NCI-H1105 (cell line): Measurements from ENCODE around the gene NELFB.
"Not testable (repeated sequence)": the region's sequence is repeated elsewhere in the genome, so short reads cannot be mapped to it uniquely, and the experiment has no call there.

Source experiments
- DNase-seq: peaks from one replicate; lab custom pipeline; 2025; lab: John Stamatoyannopoulos, UW

NELFB gene

DNA sequence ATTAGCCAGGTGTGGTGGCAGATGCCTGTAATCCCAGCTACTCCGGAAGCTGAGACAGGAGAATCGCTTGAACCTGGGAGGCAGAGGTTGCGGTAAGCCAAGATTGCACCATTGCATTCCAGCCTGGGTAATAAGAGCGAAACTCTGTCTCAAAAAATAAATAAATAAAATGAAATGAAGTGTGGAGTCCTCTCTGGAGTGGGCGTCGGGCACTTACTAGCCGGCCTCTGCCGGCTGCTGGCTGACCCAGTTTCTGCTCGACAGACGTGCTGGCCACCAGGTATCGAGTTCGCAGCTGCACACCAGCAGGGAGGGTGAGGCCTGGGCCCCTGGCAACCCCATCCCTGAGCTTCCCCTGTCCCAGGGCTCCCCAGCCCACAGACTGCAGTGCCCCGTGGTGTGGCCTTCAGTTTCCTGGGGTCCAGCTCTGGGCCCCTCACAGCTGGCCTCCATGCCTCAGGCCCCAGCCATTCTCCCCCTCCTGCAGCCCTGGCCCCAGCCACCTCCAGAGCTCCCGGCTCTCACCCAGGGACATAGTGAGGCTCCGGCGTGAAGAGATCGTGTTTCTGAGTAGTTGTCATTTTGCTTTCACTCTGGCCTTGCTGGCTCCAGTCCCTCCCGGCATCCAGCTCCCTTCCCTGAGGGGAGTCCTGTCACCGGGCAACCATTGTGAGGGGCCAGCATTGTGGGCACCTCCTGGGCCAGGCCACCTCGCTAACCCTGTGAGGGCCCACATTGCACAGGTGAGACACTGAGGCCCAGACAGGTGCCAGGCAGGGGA is 7.8 kb upstream of the NELFB start:
- no peak for DNase-seq

DNA sequence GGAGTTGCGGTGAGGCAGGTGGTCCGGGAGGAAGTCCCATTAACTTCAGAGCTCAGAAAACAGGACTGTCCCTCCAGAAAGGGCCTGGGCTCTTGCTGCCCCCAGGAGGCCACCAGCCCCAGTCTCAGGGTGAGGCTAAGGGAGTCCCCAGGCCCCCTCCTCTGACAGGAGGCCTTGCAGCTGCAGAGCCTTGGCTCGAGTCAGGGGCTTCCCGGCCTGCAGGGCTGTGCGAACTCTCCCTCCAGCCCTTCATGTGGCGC is 7.3 kb upstream of the NELFB start:
- no peak for DNase-seq

DNA sequence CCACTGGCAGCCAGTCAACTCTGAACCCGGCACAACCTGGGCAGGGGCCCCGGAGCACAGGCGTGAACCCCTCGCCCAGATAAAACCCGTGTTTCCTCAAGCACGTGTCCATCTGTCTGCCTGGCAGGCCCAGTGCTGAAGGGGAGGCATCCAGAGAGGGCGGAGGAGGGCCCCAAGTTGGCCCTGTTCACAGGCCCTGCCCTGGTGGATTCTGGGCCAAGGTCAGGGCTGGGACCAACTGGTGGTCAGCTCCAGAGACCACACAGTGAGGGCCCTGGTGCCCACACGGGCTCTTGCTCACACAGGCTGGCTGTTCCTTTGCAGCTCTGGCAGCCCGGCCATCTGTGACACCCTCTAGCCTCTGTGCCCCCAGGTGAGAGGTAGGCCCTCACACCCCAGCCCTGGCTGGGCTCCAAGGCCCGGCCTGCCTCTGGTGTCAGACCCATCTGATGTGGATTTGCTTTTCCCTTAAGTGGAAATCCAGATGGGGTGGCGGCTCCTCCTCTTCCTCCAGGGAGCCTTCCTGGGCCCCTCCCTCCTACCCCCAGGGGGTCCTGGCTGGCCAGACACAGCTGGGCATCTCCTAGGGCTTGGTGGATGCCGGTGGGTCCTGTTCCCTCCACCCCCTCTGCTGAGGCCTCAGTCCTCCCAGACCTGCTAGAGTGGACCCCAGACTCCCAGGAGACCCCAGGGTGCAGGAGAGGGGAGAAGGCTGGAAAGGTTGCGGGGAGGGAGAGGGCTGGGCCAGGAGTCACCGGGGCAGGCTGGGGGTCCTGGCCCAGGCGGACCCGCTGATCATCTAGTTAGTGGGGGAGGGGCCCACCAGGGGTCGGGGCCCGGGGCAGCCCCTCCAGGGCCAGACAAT is 4.6 kb upstream of the NELFB start:
- no peak for DNase-seq

DNA sequence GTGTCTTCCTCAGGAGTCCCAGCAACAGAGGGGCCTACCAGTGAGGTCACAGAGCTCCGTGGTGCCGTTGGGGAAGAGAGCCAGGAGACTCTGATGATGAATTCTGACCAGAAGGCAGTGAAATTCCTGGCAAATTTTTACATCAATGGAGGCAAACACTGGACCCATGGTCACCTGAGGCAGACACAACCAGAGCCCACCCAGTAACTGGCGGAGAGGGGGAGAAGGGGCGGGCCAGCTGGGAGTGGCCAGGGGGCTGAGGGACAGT is 4.0 kb upstream of the NELFB start, which contains the start of gene STPG3:
Gene STPG3 (plus strand): TSS at position 93 of the 268 bp plus-strand sequence. CDS start 1 bp downstream, at position 94.
- DNase-seq = no peak

DNA sequence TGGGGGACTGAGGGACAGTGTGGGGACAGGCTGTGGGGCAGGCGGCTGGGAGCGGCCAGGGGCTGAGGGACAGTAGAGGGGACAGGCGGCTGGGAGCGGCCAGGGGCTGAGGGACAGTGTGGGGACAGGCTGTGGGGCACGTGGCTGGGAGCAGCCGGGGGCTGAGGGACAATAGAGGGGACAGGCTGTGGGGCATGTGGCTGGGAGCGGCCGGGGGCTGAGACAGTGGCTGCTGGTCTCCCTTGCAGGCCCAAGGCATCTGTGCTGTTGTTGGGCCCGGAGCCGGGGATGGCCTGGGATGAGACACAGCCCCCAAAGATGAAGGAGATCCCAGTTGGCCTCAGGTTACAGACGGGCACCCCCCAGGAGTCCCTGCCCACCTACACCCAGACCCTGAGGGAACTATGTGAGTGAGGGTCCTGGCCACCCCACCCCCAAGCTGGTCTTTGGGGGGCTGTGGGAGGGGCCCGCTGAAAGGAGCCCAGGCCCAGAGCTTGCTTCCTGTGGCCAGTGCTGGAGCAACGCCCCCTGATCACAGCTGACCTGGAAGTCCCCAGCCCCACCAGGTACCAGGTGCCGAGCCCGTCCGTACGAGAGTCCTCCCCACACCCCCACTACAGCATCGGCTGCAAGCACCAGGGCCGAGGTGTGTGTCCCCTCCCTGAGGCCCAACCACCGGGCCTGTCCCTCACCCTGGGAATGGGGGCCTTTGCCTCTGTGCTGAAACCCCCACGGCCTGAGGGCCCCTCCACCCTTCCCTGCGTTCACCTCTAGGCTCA is 3.4 kb upstream of the NELFB start:
- no peak for DNase-seq

DNA sequence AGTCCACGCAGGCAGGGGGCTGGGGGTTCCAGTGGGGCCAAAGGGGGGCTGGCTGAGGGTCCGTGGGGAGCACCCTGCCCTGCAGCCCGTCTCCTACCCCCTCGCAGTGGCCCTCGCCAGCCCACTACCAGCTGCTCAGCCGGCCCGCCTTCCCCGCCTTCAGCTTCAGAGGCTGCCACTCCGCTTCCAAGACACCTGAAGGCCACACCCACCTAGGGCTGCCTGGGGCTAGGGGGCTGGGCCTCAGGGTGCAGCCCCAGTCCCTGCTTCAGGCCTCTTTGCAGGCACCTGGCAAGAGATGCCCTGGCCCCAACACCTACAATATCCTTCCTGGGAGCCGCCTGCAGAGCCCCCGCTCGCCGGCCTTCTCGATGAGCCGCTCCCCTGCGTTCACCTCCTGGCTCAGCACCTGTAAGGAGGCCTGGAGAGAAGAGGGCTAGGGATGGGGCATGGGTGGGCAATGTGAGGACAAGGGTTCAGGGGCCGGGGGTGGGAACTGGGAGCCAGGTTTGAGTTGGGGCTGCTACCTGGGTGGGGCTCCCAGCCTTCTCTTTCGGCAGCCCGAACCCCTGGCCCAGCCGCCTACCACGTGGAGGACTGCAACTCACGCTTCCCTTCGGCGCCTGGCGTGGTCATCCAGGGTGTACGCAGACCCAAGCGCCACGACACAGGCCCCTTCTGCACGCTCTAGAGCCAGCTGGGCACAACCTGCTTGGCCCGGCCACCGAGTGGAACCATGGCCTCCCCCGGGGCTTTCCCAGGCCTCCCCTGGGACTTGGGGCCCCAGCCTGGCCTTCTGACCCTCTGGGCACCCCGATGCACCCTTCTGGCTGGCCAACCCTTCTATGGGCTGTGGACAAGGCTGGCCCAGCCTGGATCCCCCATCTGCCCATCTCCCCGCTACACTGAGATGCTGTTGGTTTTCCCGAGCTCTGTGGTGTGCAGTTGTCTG is 2.3 kb upstream of the NELFB start:
- no peak for DNase-seq

DNA sequence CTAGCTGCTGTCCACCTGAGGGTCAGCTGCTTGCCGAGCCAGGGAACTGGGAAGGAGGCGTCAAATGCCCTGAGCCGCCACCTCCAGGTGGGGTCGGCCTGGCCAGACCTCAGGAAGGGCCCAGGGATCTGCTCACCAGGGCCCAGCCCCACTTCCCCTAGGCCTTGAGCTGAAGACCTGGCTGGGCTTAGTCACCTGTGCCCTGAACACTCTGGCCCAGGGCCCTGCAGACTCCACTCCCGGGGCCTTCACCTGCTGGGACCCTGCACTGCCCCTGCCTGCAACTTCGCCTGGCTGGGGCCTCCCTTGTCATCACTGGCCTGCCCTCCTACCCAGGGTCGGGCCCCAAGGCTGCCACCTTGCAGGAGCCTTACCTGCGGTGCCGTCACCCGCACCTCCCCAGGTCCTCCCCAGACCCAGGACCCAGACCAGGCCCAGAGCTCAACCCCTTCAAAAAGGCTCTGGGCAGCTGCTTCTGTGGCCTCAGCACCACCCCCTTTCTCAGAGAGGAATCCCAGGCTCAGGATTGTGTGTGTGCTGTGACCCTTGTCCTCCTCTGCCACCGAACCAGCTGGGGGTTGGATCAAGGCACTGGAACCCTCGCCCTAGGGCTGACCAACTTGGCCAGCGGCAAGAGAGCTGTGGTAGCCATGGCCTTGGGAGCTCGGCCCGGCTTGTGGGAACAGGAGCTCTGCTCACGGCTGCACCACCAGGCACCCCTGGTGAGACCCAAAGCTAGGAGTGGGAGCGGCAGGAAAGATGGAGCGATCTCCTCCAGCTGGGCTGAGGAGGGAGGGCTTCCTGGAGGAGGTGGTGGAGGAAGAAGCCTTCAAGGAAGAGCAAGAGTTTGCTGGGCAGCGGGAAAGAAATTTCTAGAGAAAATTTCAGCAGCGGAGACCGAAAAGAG is 1.2 kb upstream of the NELFB start:
- DNase-seq = no peak

DNA sequence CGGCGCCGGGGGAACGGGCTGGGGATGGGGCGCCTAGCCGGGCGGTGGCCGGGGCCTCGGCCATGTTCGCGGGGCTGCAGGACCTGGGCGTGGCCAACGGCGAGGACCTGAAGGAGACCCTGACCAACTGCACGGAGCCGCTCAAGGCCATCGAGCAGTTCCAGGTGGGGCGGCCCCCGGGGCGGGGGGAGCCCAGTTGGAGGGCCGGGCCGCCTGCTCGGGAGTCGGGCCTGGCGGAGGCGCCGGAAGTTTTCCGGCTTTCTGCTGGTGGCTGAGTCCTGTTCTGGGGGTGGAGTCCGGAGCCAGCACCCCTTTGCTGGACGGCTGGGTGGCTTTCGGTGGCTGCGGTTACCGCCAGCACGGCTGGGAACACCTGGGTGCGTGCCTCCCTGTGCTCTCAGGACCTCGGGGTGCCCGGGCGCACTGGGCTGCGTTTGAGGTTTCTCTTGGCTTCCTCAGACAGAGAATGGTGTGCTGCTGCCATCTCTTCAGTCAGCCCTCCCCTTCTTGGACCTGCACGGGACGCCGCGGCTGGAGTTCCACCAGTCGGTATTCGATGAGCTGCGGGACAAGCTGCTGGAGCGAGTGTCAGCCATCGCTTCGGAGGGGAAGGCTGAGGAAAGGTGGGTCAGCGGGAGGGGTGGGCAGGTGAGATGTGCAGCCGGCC is 454 bp downstream of the NELFB start:
- no peak for DNase-seq

DNA sequence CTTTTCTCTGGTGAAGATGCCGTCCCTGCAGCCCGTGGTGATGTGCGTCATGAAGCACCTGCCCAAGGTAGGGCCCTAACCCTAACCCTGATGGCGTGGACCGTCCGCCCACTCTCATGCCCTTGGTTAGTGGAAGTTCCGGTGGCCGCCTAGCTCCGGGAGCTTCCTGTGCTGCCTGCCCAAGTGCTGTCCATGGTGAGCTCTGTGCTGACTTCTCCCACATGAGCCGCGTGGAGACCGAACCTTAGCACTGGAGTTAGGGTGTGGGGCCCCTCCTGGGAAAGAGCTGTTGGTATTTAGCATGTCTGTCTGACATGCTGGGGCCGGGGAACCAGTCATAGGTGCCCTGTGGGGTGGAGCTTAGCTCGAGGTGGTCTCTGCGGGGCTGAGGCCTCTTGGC is 1.2 kb downstream of the NELFB start:
- DNase-seq = no peak

DNA sequence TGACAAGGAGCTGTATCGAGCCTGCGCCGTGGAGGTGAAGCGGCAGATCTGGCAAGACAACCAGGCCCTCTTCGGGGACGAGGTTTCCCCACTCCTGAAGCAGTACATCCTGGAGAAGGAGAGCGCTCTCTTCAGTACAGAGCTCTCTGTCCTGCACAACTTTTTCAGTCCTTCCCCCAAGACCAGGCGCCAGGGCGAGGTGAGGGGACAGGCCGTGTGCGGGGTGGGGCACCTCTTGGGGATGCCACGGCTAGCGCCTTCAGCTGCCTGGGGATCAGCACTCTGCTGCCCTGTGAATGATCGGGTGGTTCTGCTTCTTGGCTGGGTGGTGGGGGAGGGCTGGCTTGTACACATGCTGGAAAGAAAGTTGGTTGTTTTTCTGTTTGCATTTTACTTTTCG is 1.7 kb downstream of the NELFB start:
- DNase-seq = no peak

DNA sequence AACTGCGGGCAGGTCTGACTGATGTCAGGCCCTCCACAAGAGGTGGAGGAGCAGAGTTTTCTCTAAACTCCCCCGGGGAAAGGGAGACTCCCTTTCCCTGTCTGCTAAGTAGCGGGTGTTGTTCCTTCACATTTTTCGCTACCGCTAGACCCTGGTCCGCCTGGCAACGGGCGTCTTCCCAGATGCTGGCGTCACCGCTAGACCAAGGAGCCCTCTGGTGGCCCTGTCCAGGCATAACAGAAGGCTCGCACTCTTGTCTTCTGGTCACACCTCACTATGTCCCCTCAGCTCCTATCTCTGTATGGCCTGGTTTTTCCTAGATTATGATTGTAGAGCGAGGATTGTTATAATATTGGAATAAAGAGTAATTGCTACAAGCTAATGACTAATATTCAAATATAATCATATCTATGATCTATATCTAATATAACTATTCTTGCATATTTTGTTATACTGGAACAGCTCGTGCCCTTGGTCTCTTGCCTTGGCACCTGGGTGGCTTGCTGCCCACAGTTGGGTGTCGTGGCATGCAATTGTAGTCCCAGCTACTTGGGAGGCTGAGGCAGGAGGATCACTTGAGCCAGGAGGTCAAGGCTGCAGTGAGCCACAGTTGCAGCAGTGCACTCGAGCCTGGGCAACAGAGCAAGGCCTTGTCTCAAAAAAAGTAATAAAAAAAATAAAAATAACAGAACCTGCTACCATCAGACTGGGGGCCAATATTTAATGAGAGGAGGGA is 7.2 kb downstream of the NELFB start:
- DNase-seq = not testable (repeated sequence)

DNA sequence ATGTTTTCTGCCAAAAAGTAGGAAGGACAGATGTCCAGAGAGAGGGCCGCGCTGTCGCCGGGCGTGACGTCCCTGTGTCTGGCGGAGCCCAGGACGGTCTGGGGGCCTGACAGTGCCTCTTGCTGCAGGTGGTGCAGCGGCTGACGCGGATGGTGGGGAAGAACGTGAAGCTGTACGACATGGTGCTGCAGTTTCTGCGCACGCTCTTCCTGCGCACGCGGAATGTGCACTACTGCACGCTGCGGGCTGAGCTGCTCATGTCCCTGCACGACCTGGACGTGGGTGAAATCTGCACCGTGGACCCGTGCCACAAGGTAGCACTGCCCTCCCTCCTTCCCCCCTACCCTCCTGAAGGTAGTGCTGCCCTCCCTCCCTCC is 7.8 kb downstream of the NELFB start:
- DNase-seq = no peak

DNA sequence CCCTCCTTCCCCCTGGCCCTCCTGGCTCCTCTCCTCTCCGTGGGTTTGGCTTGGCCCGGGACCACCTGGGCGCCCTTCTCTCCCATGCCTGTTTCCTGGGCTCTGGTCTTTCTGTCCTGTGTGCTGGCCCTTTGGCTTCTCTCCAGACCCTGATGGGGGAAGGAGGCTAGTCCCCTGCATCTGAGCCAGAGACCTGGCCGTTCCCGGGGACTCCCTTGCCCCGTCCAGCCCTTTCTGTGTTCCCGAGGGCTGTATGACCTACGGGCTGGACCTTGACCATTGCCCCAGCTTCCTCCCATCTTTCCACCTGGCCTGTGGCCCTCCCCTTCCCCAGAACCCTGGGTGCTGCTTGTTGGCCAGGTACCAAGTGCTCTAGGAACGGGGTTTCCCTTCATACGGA is 8.4 kb downstream of the NELFB start:
- no peak for DNase-seq

DNA sequence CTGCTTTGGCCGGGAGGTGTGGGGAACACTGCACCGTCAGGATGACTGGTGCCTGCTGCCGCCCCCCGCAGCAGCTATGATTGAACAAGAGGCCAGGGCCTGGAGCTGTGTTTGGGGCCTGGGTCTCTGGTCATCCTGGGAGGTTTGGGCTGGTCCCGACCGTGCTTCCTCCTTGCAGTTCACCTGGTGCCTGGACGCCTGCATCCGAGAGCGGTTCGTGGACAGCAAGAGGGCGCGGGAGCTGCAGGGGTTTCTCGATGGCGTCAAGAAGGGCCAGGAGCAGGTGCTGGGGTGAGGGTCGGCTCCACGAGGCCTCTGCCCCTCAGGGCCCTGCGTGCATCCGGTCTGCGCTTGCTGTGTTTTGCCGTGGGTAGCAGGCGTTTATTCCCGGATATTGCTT is 8.9 kb downstream of the NELFB start:
- DNase-seq = no peak

DNA sequence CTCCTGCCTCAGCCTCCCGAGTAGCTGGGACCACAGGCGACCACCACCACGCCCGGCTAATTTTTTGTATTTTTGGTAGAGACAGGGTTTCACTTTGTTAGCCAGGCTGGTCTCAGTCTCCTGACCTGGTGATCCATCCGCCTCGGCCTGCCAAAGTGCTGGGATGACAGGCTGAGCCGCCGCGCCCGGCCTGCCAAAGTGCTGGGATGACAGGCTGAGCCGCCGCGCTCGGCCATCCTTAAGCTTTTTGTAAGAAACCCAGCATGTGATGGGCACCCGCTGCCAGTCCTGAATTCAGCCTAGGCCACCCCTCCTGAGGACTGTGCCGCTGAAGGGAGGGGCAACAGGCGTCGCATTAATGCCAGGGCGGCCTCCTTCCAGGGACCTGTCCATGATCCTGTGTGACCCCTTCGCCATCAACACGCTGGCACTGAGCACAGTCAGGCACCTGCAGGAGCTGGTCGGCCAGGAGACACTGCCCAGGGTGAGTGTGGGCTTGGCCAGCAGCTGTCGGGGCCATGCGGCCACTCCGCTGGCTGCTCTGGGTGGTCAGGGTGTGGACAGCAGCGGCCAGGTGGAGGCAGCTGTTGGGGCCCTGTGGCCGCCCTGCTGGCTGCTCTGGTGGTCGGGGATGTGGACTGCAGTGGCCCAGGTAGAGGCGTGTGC is 10.5 kb downstream of the NELFB start:
- DNase-seq = no peak

DNA sequence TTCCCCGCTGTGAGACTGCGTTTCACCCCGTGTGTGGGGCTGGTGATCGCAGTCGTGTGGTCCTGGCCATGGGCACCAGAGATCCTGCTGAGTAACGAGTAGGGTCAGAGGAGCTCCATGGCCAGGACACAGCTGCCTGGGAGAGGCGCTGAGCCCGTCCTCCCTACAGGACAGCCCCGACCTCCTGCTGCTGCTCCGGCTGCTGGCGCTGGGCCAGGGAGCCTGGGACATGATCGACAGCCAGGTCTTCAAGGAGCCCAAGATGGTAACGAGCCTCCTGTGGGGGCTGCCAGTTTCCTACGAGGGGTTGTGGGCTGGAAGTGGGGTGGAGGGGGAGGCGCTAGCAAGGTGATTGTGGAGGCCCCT is 11.0 kb downstream of the NELFB start:
- no peak for DNase-seq

DNA sequence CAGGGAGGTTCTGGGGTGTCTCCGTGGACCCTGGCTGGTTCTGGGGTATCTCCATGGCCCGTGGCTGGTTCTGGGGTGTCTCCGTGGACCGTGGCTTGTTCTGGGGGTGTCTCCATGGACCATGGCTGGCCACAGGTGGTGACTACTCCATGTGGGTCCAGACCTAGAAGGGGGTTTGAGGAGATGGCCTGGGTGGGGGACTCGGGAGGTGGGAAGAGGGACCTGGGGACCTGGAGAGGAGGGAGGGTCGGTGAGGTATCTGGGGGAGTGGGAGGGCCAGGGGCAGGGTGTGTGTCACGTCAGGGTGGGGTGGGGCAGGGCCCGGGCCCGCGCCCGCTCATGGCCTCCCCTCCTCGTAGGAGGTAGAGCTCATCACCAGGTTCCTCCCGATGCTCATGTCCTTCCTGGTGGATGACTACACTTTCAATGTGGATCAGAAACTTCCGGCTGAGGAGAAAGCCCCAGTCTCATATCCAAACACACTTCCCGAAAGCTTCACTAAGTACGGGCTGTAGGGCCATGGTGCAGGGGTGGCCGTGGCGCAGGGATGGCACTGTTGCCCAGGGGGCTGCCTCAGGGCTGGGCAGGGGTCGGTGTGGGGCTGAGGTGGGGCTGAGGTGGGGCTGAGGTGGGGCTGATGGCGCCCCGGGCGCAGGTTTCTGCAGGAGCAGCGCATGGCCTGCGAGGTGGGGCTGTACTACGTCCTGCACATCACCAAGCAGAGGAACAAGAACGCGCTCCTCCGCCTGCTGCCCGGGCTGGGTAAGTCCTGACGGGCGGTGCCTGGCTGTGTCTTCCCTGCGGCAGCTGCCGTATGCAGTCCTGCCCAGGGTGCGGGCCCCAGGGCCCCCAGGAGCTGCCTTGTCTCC is 11.7 kb downstream of the NELFB start:
- no peak for DNase-seq

DNA sequence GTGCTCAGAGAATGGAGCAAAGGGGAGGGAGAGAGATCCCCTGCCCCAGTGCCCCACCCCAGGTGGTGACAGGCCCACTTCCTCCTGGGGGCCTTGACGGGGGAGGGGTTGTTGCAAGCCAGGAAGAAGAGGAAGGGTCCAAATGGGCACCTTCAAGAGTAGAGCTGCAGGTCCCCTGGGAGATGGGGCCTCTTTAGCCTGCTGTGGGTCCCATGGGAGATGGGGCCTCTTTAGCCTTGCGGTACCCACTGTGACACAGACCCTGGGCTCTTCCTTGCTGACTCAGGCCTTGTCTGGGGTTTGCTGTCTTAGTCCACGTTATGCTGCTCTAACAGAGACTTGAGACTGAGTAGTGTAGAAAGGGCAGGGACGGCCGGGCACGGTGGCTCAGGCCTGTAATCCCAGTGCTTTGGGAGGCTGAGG is 12.8 kb downstream of the NELFB start:
- no peak for DNase-seq
